Activated CD4-positive, alpha-beta T cell treated with anti-CD3 and anti-CD28 coated beads, Interleukin-2, amount 10 ng/mL, durations not matched to agents 24 days and 14 days (primary cell): ENCODE results near the gene HEATR3. TPM values are rescaled to one million over a fixed set of nuclear protein-coding genes. Genes with fewer than 3 reads are reported as not detected.

Experiments used
- DNase-seq: peaks from one replicate; pipeline ENCODE4 v3.0.0; 2022
- H3K27ac Mint-ChIP-seq: one replicate; pipeline ENCODE4 v1.8.0; 2022; ENCODE audit warnings: mild to moderate bottlenecking, mixed read lengths
- H3K27me3 Mint-ChIP-seq: one replicate; pipeline ENCODE4 v1.8.0; 2022; ENCODE audit warnings: mixed read lengths
- H3K36me3 Mint-ChIP-seq: one replicate; pipeline ENCODE4 v1.8.0; 2022; ENCODE audit warnings: low read depth, mild to moderate bottlenecking, mixed read lengths
- H3K4me1 Mint-ChIP-seq: one replicate; pipeline ENCODE4 v1.8.0; 2021; ENCODE audit warnings: mixed read lengths
- H3K4me3 Mint-ChIP-seq: one replicate; pipeline ENCODE4 v1.8.0; 2022; ENCODE audit warnings: mild to moderate bottlenecking, moderate library complexity, mixed read lengths
- H3K9me3 Mint-ChIP-seq: one replicate; pipeline ENCODE4 v1.8.0; 2021; ENCODE audit warnings: mixed read lengths
- intact Hi-C: fragments of 100-400 bp; cut with micrococcal nuclease; formaldehyde crosslinking; loops from one replicate; pipeline ENCODE4 v1.15.1; 2023
- total RNA-seq: library from RNA; stranded (reverse); gene quantifications from 2 replicates; pipeline ENCODE4 v1.2.3, GENCODE V29; 2022

Gene HEATR3
- total RNA-seq, 1 donor from 2014 or later: 29.2 TPM

DNA sequence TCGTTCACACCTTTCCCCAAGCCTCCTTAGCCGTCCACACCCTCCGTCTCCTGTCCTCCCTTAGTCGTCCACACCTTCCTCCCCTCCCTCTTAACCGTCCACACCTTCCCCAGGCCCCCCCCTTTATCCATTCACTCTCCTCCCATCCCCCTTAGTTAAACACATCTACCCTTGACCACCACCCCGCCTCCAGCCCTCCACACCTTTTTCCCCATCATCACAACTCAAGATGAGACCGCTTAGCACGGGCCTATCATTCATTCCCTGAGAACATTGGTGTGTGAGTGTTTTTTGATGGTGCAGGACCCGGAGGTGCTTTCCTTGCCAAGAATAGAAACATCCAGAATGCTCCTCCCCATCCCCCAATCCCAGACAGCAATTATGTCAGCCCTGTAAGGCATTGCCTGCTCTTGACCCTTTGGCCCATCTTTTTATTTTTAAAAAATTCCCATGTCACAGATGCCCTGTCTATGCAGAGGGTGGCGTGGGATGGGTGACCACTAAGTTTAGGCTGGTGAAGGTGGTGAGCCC is 88.7 kb downstream of the HEATR3 start:
- H3K4me1 Mint-ChIP-seq: peaks cover 40% of the 10 kb centered on the region
- peak; percentile 70 for DNase-seq

DNA sequence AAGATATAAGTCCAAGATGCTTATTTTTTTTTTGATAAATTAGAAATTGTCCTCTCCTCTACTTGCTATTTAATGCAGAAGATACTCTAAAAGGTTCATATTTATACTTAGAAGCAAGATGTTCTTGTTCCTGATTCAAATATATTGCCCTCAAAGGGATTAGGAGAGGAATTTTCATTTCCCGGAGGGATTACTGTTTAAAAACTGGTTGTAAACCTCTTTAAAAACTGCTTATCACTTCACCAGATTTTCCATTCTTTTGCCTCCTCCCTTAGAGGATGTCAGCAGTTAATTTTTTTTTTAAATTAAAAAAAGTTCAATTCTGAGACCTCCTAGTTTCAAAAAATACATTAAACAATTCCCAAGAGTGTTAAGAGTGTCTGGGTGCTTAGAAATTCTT is 90.2 kb downstream of the HEATR3 start:
- Mint-ChIP-seq H3K36me3 (peaks cover 18% of the 10 kb centered on the region), H3K27ac (no peak overlapping the region), H3K27me3 (no peaks in the 10 kb centered on the region), H3K9me3 (no peaks in the 10 kb centered on the region), H3K4me1 (peaks cover 50% of the 10 kb centered on the region), H3K4me3 (peak overlapping the region; percentile 83)
- intact Hi-C loops: loop anchor here (1.0 to 2.0 kb wide), 2 partner anchors 16 to 213 kb away; partner anchors contain the start of gene BRD7
- DNase-seq: no peak

More for the DNA sequence above, 88.7 kb downstream of the HEATR3 start:
- Mint-ChIP-seq H3K36me3 (peaks cover 13% of the 10 kb centered on the region), H3K27ac (peak overlapping the region; percentile 55), H3K27me3 (no peaks in the 10 kb centered on the region), H3K9me3 (no peaks in the 10 kb centered on the region), H3K4me3 (peak overlapping the region; percentile 83)
- intact Hi-C loops: loop anchor here (2.0 to 5.0 kb wide), 5 partner anchors 52 to 588 kb away; partner anchors contain the start of genes BRD7 and CYLD

Other genes starting within 250 kb of the HEATR3 start
- gene ZNF423, start 209.9 kb upstream of the HEATR3 start, total RNA-seq: not detected in 2 replicates
- 22.3 and 23.0 TPM in 2 replicates for gene CNEP1R1, start 40.7 kb upstream of the HEATR3 start, total RNA-seq
- 16.6 and 18.5 TPM in 2 replicates for gene TENT4B, start 87.3 kb downstream of the HEATR3 start, total RNA-seq
- gene ADCY7, start 200.6 kb downstream of the HEATR3 start, total RNA-seq: 85.6 and 86.2 TPM in 2 replicates